Neural cell (in vitro differentiated cells): ENCODE measurements around the gene PLCH1. TPM values are rescaled to one million over a fixed set of nuclear protein-coding genes. Genes with fewer than 3 reads are reported as not detected.
"Not testable (repeated sequence)": the region's sequence is repeated elsewhere in the genome, so short reads cannot be mapped to it uniquely, and the experiment has no call there.

Experiments
- H2AFZ ChIP-seq: fragments of 200-600, 300-800 bp; sonication (generic), shearing (Covaris generic); 2 replicates; pipeline ENCODE4 v1.6.0; 2014; ENCODE audit warnings: low read depth, mild to moderate bottlenecking, antibody characterized with exemption, low read length, moderate library complexity
- H3F3A ChIP-seq: fragments of 200-600 bp; shearing (Covaris generic); 2 replicates; pipeline ENCODE4 v1.6.1; 2016; ENCODE audit warnings: mild to moderate bottlenecking, moderate library complexity, mixed read lengths, antibody characterized with exemption, low read length; ENCODE audit not compliant: insufficient read depth, poor library complexity, severe bottlenecking
- H3K27ac ChIP-seq: fragments of 200-600, 300-800 bp; sonication (generic), shearing (Covaris generic); 2 replicates; pipeline ENCODE4 v1.5.1; 2014; ENCODE audit warnings: mild to moderate bottlenecking, low read length, moderate library complexity
- H3K27me3 ChIP-seq: fragments of 300-800, 200-600 bp; sonication (generic), shearing (Covaris generic); 2 replicates; pipeline ENCODE4 v1.6.0; 2014; ENCODE audit warnings: mild to moderate bottlenecking, low read depth, low read length, moderate library complexity; ENCODE audit not compliant: insufficient read depth
- H3K36me3 ChIP-seq: fragments of 300-800, 200-600 bp; sonication (generic), shearing (Covaris generic); 2 replicates; pipeline ENCODE4 v1.5.1; 2014; ENCODE audit warnings: mild to moderate bottlenecking, antibody characterized with exemption, low read length, moderate library complexity; ENCODE audit not compliant: insufficient read depth
- H3K4me2 ChIP-seq: fragments of 300-800, 200-600 bp; sonication (generic), shearing (Covaris generic); 2 replicates; pipeline ENCODE4 v1.6.0; 2014; ENCODE audit warnings: mild to moderate bottlenecking, low read length
- H3K4me3 ChIP-seq: fragments of 300-800, 200-600 bp; sonication (generic), shearing (Covaris generic); 2 replicates; pipeline ENCODE4 v1.5.1; 2014; ENCODE audit warnings: mild to moderate bottlenecking, low read length, moderate library complexity
- H3K79me2 ChIP-seq: fragments of 200-600 bp; shearing (Covaris generic); replicated peaks from 2 replicates; pipeline ENCODE4 v1.6.0; 2014; ENCODE audit warnings: mild to moderate bottlenecking, low read length, moderate library complexity; ENCODE audit not compliant: insufficient read depth
- H3K9ac ChIP-seq: fragments of 300-800, 200-600 bp; sonication (generic), shearing (Covaris generic); 2 replicates; pipeline ENCODE4 v1.6.1; 2016; ENCODE audit warnings: mild to moderate bottlenecking, low read length, mixed read lengths
- H3K9me2 ChIP-seq: fragments of 200-600 bp; shearing (Covaris generic); 2 replicates; pipeline ENCODE4 v1.6.1; 2016; ENCODE audit warnings: mild to moderate bottlenecking, low read length, mixed read lengths; ENCODE audit not compliant: insufficient read depth
- H3K9me3 ChIP-seq: fragments of 200-600, 300-800 bp; sonication (generic), shearing (Covaris generic); 2 replicates; pipeline ENCODE4 v1.6.1; 2016; ENCODE audit warnings: mild to moderate bottlenecking, mixed run types, low read length, moderate library complexity, mixed read lengths
- H4K20me1 ChIP-seq: fragments of 200-600 bp; shearing (Covaris generic); 2 replicates; pipeline ENCODE4 v1.6.1; 2016; ENCODE audit warnings: mild to moderate bottlenecking, mixed run types; ENCODE audit not compliant: insufficient read depth
- CTCF ChIP-seq: fragments of 450-650 bp; IDR thresholded peaks from 2 replicates; pipeline ENCODE4 v1.5.1; 2014; ENCODE audit warnings: antibody characterized with exemption, mild to moderate bottlenecking, moderate library complexity; ENCODE audit not compliant: poor library complexity, severe bottlenecking
- EP300 ChIP-seq: fragments of 450-650 bp; conservative IDR thresholded peaks from 2 replicates; pipeline ENCODE4 v1.6.1; 2014; ENCODE audit warnings: antibody characterized with exemption, mild to moderate bottlenecking, moderate library complexity; ENCODE audit not compliant: poor library complexity, severe bottlenecking
- EZH2 ChIP-seq: fragments of 200-600, 300-800 bp; shearing (Covaris generic), sonication (generic); IDR thresholded peaks from 2 replicates; pipeline ENCODE4 v1.6.1; 2014; ENCODE audit warnings: antibody characterized with exemption, low read length, borderline replicate concordance, mild to moderate bottlenecking; ENCODE audit not compliant: insufficient read depth, poor library complexity, severe bottlenecking
- MXI1 ChIP-seq: fragments of 450-650 bp; conservative IDR thresholded peaks from 2 replicates; pipeline ENCODE4 v1.6.1; 2014; ENCODE audit warnings: antibody characterized with exemption, mild to moderate bottlenecking; ENCODE audit not compliant: poor library complexity, severe bottlenecking
- POLR2AphosphoS5 ChIP-seq: IDR thresholded peaks from 2 replicates; pipeline ENCODE4 v1.6.1; 2012
- RAD21 ChIP-seq: fragments of 450-650 bp; conservative IDR thresholded peaks from 2 replicates; pipeline ENCODE4 v1.6.1; 2014; ENCODE audit warnings: antibody characterized with exemption, mild to moderate bottlenecking, moderate library complexity
- REST ChIP-seq: IDR thresholded peaks from 2 replicates; pipeline ENCODE4 v1.6.1; 2012; ENCODE audit warnings: borderline replicate concordance
- SMC3 ChIP-seq: fragments of 450-650 bp; conservative IDR thresholded peaks from 2 replicates; pipeline ENCODE4 v1.6.1; 2014; ENCODE audit warnings: antibody characterized with exemption, mild to moderate bottlenecking, moderate library complexity; ENCODE audit not compliant: poor library complexity
- TAF1 ChIP-seq: IDR thresholded peaks from 2 replicates; pipeline ENCODE4 v1.6.1; 2012; ENCODE audit warnings: low read depth
- polyA plus RNA-seq: library from polyadenylated mRNA; depleted of rRNA; stranded (reverse); fragments of >200 nt; gene quantifications from 2 replicates; pipeline ENCODE4 v1.2.3, GENCODE V29; 2014

PLCH1 gene
- polyA plus RNA-seq, 1 donor from 2014 or later = 13.5 TPM

- H3K79me2 ChIP-seq = peaks cover 8% of the 10 kb centered on the region
- no peak overlapping the region for H2AFZ ChIP-seq
- H4K20me1 ChIP-seq = no peaks in the 10 kb centered on the region
- no peak overlapping the region for H3K9ac ChIP-seq
- TF ChIP-seq TAF1 (no peak), MXI1 (no peak), EP300 (no peak), RAD21 (no peak), POLR2AphosphoS5 (no peak), EZH2 (no peak), REST (no peak), SMC3 (no peak), CTCF (no peak)
- H3K4me2 ChIP-seq = no peak overlapping the region
- no peaks in the 10 kb centered on the region for H3K27me3 ChIP-seq
- H3K9me2 ChIP-seq = no peaks in the 10 kb centered on the region
- H3K36me3 ChIP-seq = no peaks in the 10 kb centered on the region
- H3K4me3 ChIP-seq = no peak overlapping the region
- no peak overlapping the region for H3K27ac ChIP-seq
- no peaks in the 10 kb centered on the region for H3F3A ChIP-seq
- H3K9me3 ChIP-seq = no peaks in the 10 kb centered on the region
These were observed 104.8 kb downstream of the PLCH1 start for GRCh38 chr3:155640098-155640497.

- Histone ChIP-seq H3K9me2 (no peaks in the 10 kb centered on the region), H3K27me3 (no peaks in the 10 kb centered on the region), H3K79me2 (peaks cover 8% of the 10 kb centered on the region), H3F3A (no peaks in the 10 kb centered on the region), H3K27ac (no peak overlapping the region), H3K9ac (no peak overlapping the region), H3K4me2 (no peak overlapping the region), H2AFZ (no peak overlapping the region), H3K4me3 (no peak overlapping the region), H3K9me3 (no peaks in the 10 kb centered on the region), H3K36me3 (no peaks in the 10 kb centered on the region), H4K20me1 (no peaks in the 10 kb centered on the region)
- no peak for TF ChIP-seq RAD21
- TF ChIP-seq EZH2 = no peak
- no peak for TF ChIP-seq TAF1
- TF ChIP-seq SMC3 = no peak
- no peak for TF ChIP-seq CTCF
- no peak for TF ChIP-seq EP300
- no peak for TF ChIP-seq POLR2AphosphoS5
- no peak for TF ChIP-seq REST
- no peak for TF ChIP-seq MXI1
These were observed 105.3 kb downstream of the PLCH1 start for GRCh38 chr3:155639462-155640055.

DNA sequence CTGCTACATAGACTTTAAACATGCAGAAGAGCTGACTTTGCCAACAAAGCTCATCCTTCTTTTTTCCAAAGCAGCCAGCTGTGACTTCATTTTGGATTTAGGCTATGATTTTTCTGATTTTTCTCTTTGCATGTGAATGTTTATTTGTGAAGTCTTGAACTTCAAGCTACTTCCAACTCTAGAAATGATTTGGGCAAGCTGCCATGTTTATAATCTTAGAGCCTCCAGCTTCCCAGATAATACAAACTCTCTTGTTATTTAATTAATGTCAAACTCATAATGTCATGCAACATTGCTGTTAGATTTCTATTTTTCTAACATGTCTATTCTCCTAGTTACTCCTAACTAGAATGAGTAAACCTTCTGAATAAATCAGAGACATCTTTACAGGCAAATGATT, 106.4 kb downstream of the PLCH1 start:
- H3K27ac ChIP-seq, H3K4me2 ChIP-seq, H3K79me2 ChIP-seq, H3K9ac ChIP-seq, H3K9me3 ChIP-seq, H3K9me2 ChIP-seq, H4K20me1 ChIP-seq, H3K36me3 ChIP-seq, H3K4me3 ChIP-seq, H2AFZ ChIP-seq, H3K27me3 ChIP-seq, H3F3A ChIP-seq: not testable (repeated sequence)
